HAP-1 (cell line): ENCODE data around the gene MPV17L.
"Not testable (repeated sequence)": the region's sequence is repeated elsewhere in the genome, so short reads cannot be mapped to it uniquely, and the experiment has no call there.

Experiments used
- DNase-seq, 2 experiments: peaks; one replicate each; pipeline ENCODE4 v3.0.0-alpha.2; 2016 to 2020; ENCODE audit warnings: low spot score in 2 of 2
- H3K27me3 ChIP-seq: fragments of 250-450 bp; sonication (Bioruptor Pico); 2 replicates; pipeline ENCODE4 v1.5.1; 2020; ENCODE audit warnings: low read depth, mild to moderate bottlenecking, moderate library complexity
- H3K36me3 ChIP-seq: fragments of 250-450 bp; sonication (Bioruptor Pico); replicated peaks from 2 replicates; pipeline ENCODE4 v1.5.1; 2020; ENCODE audit warnings: mild to moderate bottlenecking
- H3K4me1 ChIP-seq: fragments of 250-450 bp; sonication (Bioruptor Pico); 2 replicates; pipeline ENCODE4 v1.5.1; 2020; ENCODE audit warnings: mild to moderate bottlenecking
- H3K4me3 ChIP-seq: fragments of 250-450 bp; sonication (Bioruptor Pico); 2 replicates; pipeline ENCODE4 v1.5.1; 2020; ENCODE audit warnings: mild to moderate bottlenecking, moderate library complexity
- H3K9me3 ChIP-seq: fragments of 250-450 bp; sonication (Bioruptor Pico); 2 replicates; pipeline ENCODE4 v1.5.1; 2020; ENCODE audit warnings: mild to moderate bottlenecking, moderate library complexity
- in situ Hi-C: fragments of 300-500 bp; cut with MboI; formaldehyde crosslinking; loops from 3 replicates; pipeline ENCODE4 v1.14.3; 2020; ENCODE audit warnings: low sequenced_read_pairs, inconsistent platforms, mixed read lengths

The MPV17L gene

DNA sequence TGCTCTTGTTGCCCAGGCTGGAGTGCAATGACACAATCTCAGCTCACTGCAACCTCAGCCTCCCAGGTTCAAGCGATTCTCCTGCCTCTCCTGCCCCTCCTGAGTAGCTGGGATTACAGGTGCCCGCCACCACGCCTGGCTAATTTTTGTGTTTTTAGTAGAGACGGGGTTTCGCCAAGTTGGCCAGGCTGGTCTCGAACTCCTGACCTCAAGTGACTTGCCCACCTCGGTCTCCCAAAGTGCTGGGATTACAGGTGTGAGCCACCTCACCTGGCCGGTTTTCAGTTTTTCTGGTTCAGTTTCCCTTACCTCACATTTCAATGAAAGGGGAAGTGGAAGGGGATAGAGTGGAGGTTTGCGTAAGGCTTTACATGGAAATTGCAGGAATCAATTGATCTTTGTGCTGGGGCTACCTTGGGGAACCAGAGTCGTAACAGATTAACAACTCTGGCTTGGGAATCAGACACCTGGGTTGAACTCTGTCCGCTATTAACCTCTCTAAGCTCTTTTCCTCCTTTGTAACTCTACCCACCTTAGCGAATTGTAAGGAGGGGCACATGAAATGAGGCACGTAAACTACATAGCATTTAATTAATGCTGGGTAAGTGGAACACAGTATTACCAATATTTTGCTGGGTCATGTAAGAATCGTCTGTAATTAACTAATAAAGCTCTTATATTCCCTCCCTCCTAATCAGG is 3.2 kb downstream of the MPV17L start:
- no peaks in the 10 kb centered on the region for H3K9me3 ChIP-seq
- in situ Hi-C loops = no loop called here
- no peaks in the 10 kb centered on the region for H3K27me3 ChIP-seq
- H3K36me3 ChIP-seq = peaks cover 11% of the 10 kb centered on the region
- DNase-seq = no peak
- no peak overlapping the region for H3K4me3 ChIP-seq
- no peaks in the 10 kb centered on the region for H3K4me1 ChIP-seq

DNA sequence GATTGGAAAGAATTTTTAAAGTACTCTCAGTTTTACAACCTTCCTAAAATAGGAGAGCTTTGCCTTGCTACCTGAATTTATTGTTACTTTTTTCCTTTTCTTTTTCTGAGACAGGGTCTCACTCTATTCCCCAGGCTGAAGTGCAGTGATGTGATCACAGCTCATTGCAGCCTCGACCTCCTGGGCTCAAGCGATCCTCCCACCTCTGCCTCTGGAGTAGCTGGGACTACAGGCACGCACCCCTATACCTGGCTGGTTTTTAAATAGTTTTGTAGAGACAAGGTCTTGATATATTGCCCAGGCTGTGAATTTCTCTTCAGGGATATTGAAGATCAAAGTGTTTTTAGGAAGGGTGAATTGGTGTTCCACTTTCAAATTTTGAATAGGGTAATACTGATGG is 3.8 kb downstream of the MPV17L start:
- Histone ChIP-seq H3K9me3 (no peaks in the 10 kb centered on the region), H3K4me3 (no peak overlapping the region), H3K36me3 (peaks cover 11% of the 10 kb centered on the region), H3K27me3 (no peaks in the 10 kb centered on the region), H3K4me1 (no peaks in the 10 kb centered on the region)
- in situ Hi-C loops = no loop called here
- DNase-seq = no peak

DNA sequence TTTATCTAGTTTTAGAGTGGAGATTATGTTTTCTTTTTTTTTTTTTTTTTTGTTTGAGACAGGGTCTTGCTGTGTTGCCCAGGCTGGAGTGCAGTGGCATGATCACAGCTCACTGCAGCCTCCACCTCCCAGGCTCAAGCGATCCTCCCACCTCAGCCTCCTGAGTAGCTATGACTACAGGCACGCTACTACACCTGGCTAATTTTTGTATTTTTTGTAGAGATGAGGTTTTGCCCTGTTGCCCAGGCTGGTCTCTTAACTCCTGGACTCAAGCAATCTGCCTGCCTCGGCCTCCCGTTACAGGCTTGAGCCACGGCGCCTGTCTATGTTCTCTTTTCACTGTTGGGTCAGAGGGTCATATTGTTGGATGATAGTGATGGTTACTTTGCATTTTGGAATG is 4.8 kb downstream of the MPV17L start:
- H3K36me3 ChIP-seq = peaks cover 11% of the 10 kb centered on the region
- H3K4me1 ChIP-seq, DNase-seq, in situ Hi-C loops, H3K27me3 ChIP-seq, H3K9me3 ChIP-seq, H3K4me3 ChIP-seq: not testable (repeated sequence)

DNA sequence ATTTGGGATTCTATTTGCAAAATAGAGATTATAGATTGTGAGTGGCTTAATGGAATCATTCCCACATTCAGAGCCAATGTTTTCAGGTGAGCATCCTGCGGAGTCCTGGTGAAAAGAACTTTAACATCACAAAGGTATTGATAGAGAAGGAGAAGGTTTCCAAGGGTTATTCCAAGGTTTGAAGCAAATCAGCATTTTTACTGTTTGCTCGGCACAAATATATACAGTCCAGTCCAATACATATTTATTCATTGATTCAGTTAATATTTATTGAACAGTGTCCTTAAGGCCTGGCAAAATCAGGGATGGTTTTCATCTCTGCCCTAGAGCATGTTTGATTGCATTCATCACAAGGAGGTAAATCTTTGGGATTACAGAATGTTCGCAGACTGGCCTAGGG is 6.4 kb downstream of the MPV17L start:
- DNase-seq = no peak
- Histone ChIP-seq H3K9me3 (no peaks in the 10 kb centered on the region), H3K4me3 (no peak overlapping the region), H3K4me1 (no peaks in the 10 kb centered on the region), H3K36me3 (peaks cover 11% of the 10 kb centered on the region), H3K27me3 (no peaks in the 10 kb centered on the region)
- in situ Hi-C loops = no loop called here

DNA sequence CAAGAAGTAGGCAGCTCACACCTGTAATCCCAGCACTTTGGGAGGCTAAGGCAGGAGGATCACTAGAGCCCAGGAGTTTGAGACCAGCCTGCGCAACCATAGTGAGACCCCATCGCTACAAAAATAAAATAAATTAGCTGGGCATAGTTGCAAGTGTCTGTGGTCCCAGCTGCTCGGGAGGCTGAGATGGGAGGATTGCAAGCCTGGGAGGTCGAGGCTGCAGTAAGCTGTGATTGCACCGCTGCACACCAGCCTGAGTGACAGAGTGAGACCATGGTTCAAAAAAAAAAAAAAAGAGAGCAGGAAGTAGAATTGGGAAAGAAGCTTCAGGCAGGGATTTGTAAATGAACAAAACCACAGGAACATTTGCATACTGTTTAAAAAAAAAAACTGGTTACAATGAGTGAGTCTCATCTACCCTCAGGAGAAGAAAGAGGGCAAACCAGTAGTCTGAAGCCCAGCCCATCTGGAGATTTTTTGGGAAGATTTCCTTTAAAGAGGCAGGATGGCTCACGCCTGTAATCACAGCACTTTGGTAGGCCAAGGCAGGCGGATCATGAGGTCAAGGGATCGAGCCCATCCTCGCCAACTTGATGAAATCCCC is 7.9 kb downstream of the MPV17L start:
- H3K27me3 ChIP-seq = no peaks in the 10 kb centered on the region
- H3K4me1 ChIP-seq = no peaks in the 10 kb centered on the region
- no peak overlapping the region for H3K4me3 ChIP-seq
- peak in 1 of 2 experiments; percentile 35 for DNase-seq
- in situ Hi-C loops = no loop called here
- no peaks in the 10 kb centered on the region for H3K9me3 ChIP-seq
- H3K36me3 ChIP-seq = peaks cover 11% of the 10 kb centered on the region

DNA sequence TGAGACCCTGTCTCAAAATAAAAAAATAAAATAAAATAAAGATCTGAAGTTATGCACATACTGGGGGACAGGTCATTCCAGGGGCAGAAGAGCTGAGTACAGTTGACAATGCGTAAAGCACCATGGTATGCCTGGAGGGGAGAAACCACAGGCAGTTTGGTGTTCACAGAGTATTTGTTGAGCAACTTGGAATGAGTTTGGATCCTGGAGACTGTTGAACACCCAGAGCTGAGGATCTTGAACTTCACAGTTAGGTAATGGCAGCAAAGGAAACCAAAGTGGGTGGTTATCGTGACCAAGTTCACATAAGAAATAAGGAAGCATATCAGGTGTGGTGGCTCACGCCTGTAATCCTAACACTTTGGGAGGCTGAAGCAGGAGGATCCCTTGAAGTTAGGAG is 8.5 kb downstream of the MPV17L start:
- H3K4me1 ChIP-seq, H3K9me3 ChIP-seq, H3K27me3 ChIP-seq, in situ Hi-C loops, H3K4me3 ChIP-seq, DNase-seq: not testable (repeated sequence)
- peaks cover 11% of the 10 kb centered on the region for H3K36me3 ChIP-seq

DNA sequence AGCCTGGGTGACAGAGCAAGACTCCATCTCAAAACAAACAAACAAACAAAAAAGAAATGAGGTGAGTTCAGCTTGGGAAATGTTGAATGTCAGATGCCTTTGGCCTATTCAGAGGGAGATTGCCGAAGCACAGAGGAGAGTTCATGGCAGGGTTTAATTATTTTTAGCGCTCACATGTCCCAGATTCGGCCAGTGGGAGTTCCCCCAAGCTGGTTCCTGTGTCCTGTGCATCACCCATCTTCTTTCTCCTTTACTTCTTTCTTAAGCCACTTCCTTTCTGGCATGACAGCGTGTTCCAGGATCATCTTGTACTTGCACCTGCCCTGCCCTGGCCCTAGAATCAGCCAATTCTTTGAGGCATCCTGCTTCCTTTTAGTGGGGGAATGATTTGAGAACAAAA is 9.2 kb downstream of the MPV17L start:
- in situ Hi-C loops = no loop called here
- Histone ChIP-seq H3K4me3 (no peak overlapping the region), H3K36me3 (peaks cover 11% of the 10 kb centered on the region), H3K27me3 (no peaks in the 10 kb centered on the region), H3K4me1 (no peaks in the 10 kb centered on the region), H3K9me3 (no peaks in the 10 kb centered on the region)
- no peak for DNase-seq

DNA sequence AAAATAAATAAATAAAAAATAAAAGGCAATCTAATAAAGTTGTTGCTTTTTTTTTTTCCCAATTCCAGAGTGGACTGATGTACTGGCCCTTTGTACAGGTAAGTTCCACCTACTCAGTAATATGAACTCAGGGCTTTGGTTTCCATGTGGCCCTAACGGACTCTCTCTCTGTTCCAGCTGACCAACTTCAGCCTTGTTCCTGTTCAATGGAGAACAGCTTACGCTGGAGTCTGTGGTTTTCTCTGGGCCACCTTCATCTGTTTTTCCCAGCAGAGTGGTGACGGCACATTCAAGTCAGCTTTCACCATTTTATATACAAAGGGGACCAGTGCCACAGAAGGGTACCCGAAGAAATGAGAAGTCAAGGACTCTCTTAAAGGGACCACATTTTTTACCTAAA is 12.2 kb downstream of the MPV17L start:
- H3K9me3 ChIP-seq, H3K4me3 ChIP-seq, in situ Hi-C loops, DNase-seq, H3K27me3 ChIP-seq, H3K36me3 ChIP-seq, H3K4me1 ChIP-seq: not testable (repeated sequence)

DNA sequence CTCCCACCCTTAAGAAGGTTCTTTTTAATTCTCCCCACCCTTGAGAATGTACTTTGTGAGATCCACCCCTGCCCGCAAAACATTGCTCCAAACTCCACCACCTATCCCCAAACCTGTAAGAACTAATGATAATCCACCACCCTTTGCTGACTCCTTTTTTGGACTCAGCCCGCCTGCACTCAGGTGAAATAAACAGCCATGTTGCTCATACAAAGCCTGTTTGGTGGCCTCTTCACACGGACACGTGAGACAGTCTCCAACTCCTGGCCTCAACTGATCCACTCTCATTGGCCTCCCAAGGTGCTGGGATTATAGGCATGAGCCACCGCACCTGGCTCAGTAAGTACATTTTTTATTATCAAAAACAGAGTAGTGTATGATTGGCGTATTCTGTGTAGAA is 13.9 kb downstream of the MPV17L start:
- H3K9me3 ChIP-seq, H3K36me3 ChIP-seq, H3K4me3 ChIP-seq, H3K27me3 ChIP-seq, DNase-seq, in situ Hi-C loops, H3K4me1 ChIP-seq: not testable (repeated sequence)

DNA sequence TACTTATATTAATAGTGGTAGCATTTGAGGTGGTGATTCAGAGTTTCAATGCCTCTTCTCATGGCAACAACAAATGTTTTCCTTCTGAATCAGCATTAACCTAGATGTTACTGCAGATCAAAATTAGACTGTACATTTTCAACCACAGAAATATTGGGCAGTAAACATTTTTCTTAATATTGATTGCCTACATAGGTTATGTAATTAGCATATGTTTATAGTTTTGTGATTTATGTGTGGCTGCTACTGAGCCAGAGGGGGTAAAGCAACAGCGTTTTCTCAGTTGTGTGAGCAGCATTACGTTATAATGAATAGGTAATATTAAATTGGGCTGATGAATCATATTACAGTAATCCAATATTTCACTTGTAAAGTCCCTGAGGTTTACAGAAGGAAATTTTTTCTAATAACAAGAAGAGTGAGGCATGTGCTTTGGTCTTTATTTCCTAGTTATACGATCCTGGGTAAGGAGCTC is 20.0 kb downstream of the MPV17L start:
- no peak for DNase-seq
- no peak overlapping the region for H3K4me3 ChIP-seq
- no peaks in the 10 kb centered on the region; the same call in 1 of the 2 replicates for H3K27me3 ChIP-seq
- no peaks in the 10 kb centered on the region for H3K9me3 ChIP-seq
- no peaks in the 10 kb centered on the region for H3K4me1 ChIP-seq
- in situ Hi-C loops = no loop called here
- no peaks in the 10 kb centered on the region for H3K36me3 ChIP-seq

DNA sequence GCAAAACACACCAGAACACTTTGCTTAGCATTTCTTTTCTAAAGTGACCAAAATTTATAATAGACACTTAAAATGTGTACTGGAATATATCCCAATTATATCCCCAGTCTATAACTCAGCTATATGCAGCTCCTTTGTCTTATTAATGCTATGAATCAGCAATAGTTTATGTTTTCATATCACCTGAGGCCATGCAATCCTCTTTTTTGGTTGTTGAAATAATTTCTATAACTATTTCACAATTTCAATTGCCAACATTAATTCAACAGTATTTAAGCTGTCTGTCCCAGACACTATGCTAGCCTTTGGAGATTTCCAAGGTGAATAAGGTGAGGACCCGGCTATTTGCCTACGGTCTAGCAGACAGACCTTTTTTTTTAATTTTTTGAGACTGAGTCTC is 21.6 kb downstream of the MPV17L start:
- no peaks in the 10 kb centered on the region for H3K36me3 ChIP-seq
- no peaks in the 10 kb centered on the region for H3K9me3 ChIP-seq
- in situ Hi-C loops = no loop called here
- no peaks in the 10 kb centered on the region for H3K4me1 ChIP-seq
- DNase-seq = no peak
- no peaks in the 10 kb centered on the region; the same call in 1 of the 2 replicates for H3K27me3 ChIP-seq
- H3K4me3 ChIP-seq = no peak overlapping the region

DNA sequence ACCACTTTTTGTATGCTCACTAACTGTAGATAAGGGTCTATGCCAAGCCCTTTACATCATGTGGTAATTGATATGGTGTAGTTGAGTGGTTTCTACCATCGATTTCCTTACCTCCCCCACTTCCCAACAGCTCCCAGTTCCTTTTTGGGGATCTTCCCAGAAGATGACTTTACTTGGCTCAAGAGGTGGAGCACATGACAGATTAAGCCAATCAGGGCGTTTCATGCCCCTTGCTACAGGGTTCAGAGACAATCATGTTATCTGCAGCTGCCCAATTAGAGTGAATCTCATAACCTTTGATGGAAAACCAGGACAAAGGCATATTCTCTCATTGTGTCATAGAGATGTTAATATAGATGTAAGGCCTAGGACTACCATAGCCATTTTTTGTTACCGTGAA is 22.7 kb downstream of the MPV17L start:
- in situ Hi-C loops = no loop called here
- no peaks in the 10 kb centered on the region for H3K36me3 ChIP-seq

DNA sequence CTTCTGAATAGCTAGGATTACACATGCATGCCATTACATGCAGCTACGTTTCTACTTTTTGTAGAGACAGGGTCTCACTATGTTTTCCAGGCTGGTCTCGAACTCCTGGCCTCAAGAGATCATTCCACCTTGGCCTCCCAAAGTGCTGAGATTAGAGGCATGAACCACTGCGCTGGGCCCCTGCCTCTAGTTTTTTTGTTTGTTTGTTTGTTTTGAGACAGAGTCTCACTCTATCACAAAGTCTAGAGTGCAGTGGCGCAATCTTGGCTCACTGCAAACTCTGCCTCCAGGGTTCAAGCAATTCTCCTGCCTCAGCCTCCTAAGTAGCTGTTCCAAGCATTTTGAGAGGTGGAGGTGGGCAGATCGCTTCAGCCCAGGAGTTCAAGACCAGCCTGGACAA is 26.1 kb downstream of the MPV17L start:
- in situ Hi-C loops, H3K9me3 ChIP-seq, H3K4me1 ChIP-seq, H3K36me3 ChIP-seq, H3K4me3 ChIP-seq, H3K27me3 ChIP-seq, DNase-seq: not testable (repeated sequence)

More for the DNA sequence above, 22.7 kb downstream of the MPV17L start:
- Histone ChIP-seq H3K4me1 (no peaks in the 10 kb centered on the region), H3K27me3 (no peaks in the 10 kb centered on the region; the same call in 1 of the 2 replicates), H3K4me3 (no peak overlapping the region), H3K9me3 (no peaks in the 10 kb centered on the region)
- no peak for DNase-seq

DNA sequence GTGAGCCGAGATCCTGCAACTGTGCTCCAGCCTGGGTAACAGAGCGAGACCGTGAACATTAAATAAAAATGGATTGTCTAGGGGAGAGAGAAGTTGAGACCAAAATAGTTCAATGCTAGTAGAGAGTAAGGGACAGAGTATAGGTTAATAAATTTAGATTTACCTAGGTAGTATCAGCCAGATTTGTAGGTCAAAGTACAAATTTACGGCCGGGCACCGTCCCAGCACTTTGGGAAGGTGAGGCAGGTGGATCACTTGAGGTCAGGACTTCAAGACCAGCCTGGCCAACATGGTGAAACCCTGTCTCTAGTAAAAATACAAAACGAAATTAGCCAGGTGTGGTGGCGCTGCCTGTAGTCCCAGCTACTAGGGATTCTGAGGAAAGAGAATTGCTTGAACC is 26.7 kb downstream of the MPV17L start:
- no peak for DNase-seq
- Histone ChIP-seq H3K27me3 (no peaks in the 10 kb centered on the region), H3K9me3 (no peaks in the 10 kb centered on the region), H3K4me1 (no peaks in the 10 kb centered on the region), H3K36me3 (no peaks in the 10 kb centered on the region), H3K4me3 (no peak overlapping the region)
- in situ Hi-C loops = no loop called here
